ENCODE measurements around the gene COL5A1. TPM values are rescaled to one million over a fixed set of nuclear protein-coding genes. Genes with fewer than 3 reads are reported as not detected.

COL5A1 gene
- total RNA-seq, 1 donor, result 188 TPM

- TF ChIP-seq CTCF (IDR thresholded peaks at IDR 0.05; ENCODE audit: insufficient read depth, low read length), result no peak
- DNase-seq (ENCODE audit: low read depth), result no peak
- no peak overlapping the region for H3K4me3 ChIP-seq (ENCODE audit: low read depth, low read length)
Measured at GRCh38 chr9:134835448-134835847, 193.8 kb downstream of the COL5A1 start.

- no peak for DNase-seq (ENCODE audit: low read depth)
- TF ChIP-seq CTCF (IDR thresholded peaks at IDR 0.05; ENCODE audit: insufficient read depth, low read length), result no peak
- no peak overlapping the region for H3K4me3 ChIP-seq (ENCODE audit: low read depth, low read length)
Measured at GRCh38 chr9:134835987-134836386, 194.4 kb downstream of the COL5A1 start.

- TF ChIP-seq CTCF (IDR thresholded peaks at IDR 0.05; ENCODE audit: insufficient read depth, low read length), result no peak
- no peak overlapping the region for H3K4me3 ChIP-seq (ENCODE audit: low read depth, low read length)
- DNase-seq (ENCODE audit: low read depth), result no peak
Measured at GRCh38 chr9:134836406-134836970, 194.9 kb downstream of the COL5A1 start.

- DNase-seq (ENCODE audit: low read depth), result no peak
- no peak overlapping the region for H3K4me3 ChIP-seq (ENCODE audit: low read depth, low read length)
- TF ChIP-seq CTCF (IDR thresholded peaks at IDR 0.05; ENCODE audit: insufficient read depth, low read length), result no peak
Measured at GRCh38 chr9:134837529-134837928, 195.9 kb downstream of the COL5A1 start.

- no peak for DNase-seq (ENCODE audit: low read depth)
- no peak overlapping the region for H3K4me3 ChIP-seq (ENCODE audit: low read depth, low read length)
- no peak for TF ChIP-seq CTCF (IDR thresholded peaks at IDR 0.05; ENCODE audit: insufficient read depth, low read length)
Measured at GRCh38 chr9:134838651-134839454, 197.2 kb downstream of the COL5A1 start.

GRCh38 chr9:134839455-134840125, 198.0 kb downstream of the COL5A1 start:
- no peak for TF ChIP-seq CTCF (IDR thresholded peaks at IDR 0.05; ENCODE audit: insufficient read depth, low read length)
- no peak overlapping the region for H3K4me3 ChIP-seq (ENCODE audit: low read depth, low read length)
- DNase-seq (ENCODE audit: low read depth), result no peak
